Spleen (tissue), 11 donors: ENCODE results near the gene SESTD1. TPM values are rescaled to one million over a fixed set of nuclear protein-coding genes. Genes with fewer than 3 reads are reported as not detected.

Experiments used
- DNase-seq: peaks from one replicate; pipeline ENCODE4 v3.0.0-alpha.2; 2020
- H3K27ac ChIP-seq, 8 donors: fragments of 200-600 bp; sonication (generic) in 7 of 8; 1 replicate in 4 of 8; 2 replicates in 4 of 8; pipeline versions ENCODE4 v1.5.0 to v1.8.0; 2016 to 2021; ENCODE audit warnings: inconsistent platforms in 4 of 8, mild to moderate bottlenecking in 4 of 8, moderate library complexity in 1 of 8
- H3K27me3 ChIP-seq, 7 donors: fragments of 200-600 bp; sonication (generic) in 6 of 7; replicated peaks in 1 of 7; 1 replicate in 4 of 7; 2 replicates in 3 of 7; pipeline versions ENCODE4 v1.5.0 to v1.8.0; 2016 to 2021; ENCODE audit warnings: inconsistent platforms in 3 of 7, mild to moderate bottlenecking in 1 of 7
- H3K36me3 ChIP-seq, 6 donors: fragments of 200-600 bp; sonication (generic) in 5 of 6; 1 replicate in 4 of 6; 2 replicates in 2 of 6; pipeline versions ENCODE4 v1.5.0 to v1.8.0; 2016 to 2021; ENCODE audit warnings: inconsistent platforms in 2 of 6
- H3K4me1 ChIP-seq, 6 donors: fragments of 200-600 bp; sonication (generic) in 5 of 6; 1 replicate in 3 of 6; 2 replicates in 3 of 6; pipeline versions ENCODE4 v1.5.0 to v1.8.0; 2016 to 2021; ENCODE audit warnings: inconsistent platforms in 3 of 6
- H3K4me3 ChIP-seq, 8 donors: fragments of 200-600 bp; sonication (generic) in 7 of 8; 1 replicate in 4 of 8; 2 replicates in 4 of 8; pipeline versions ENCODE4 v1.5.0 to v1.8.0; 2016 to 2021; ENCODE audit warnings: inconsistent platforms in 4 of 8, mild to moderate bottlenecking in 4 of 8, moderate library complexity in 2 of 8
- H3K9me3 ChIP-seq, 8 donors: fragments of 200-600 bp; sonication (generic) in 7 of 8; 1 replicate in 4 of 8; 2 replicates in 4 of 8; pipeline versions ENCODE4 v1.5.0 to v1.8.0; 2016 to 2021; ENCODE audit warnings: inconsistent platforms in 4 of 8
- CTCF ChIP-seq, 11 experiments: fragments of 200-600 bp in 7 of 11; fragments of 450-650 bp in 4 of 11; sonication (generic) in 4 of 11; IDR thresholded peaks in 8 of 11; conservative IDR thresholded peaks in 3 of 11; 1 replicate in 7 of 11; 2 replicates in 4 of 11; pipeline versions ENCODE4 v1.4.0 to v1.8.0; 2016 to 2021; ENCODE audit warnings: antibody characterized with exemption in 11 of 11, inconsistent platforms in 4 of 11, mild to moderate bottlenecking in 1 of 11
- POLR2A ChIP-seq, 3 donors: fragments of 450-650 bp; IDR thresholded peaks; one replicate each; pipeline ENCODE4 v1.5.1; 2017; ENCODE audit warnings: antibody characterized with exemption in 3 of 3, mild to moderate bottlenecking in 1 of 3
- POLR2AphosphoS5 ChIP-seq, 3 donors: sonication (generic); formaldehyde crosslinking; IDR thresholded peaks; one replicate each; pipeline ENCODE4 v1.5.1; 2017; ENCODE audit warnings: antibody characterized with exemption in 3 of 3
- WGBS, 5 donors: extraction: QIAGEN DNeasy Blood & Tissue Kit in 3 of 5; methylation state at CpG; one replicate each; pipeline versions ENCODE4 v1.1.5 to v1.1.7; 2013 to 2018; 5-methylcytosine and 5-hydroxymethylcytosine counted together
- intact Hi-C: fragments of 100-400 bp; cut with DNase I; formaldehyde crosslinking; loops from one replicate; pipeline ENCODE4 v1.15.0; 2023; ENCODE audit warnings: low total_unique reads
- polyA plus RNA-seq, 3 donors: library from polyadenylated mRNA; stranded (reverse); fragments of 200-250 nt; gene quantifications; one replicate each; pipeline ENCODE4 v1.2.1, GENCODE V29; 2013
- total RNA-seq, 7 donors: library from RNA; depleted of rRNA in 3 of 7; stranded (reverse); fragments of >200 nt in 3 of 7; fragmentation: NEBNext Ultra II Directional in 4 of 7; extraction: Animal tissue kit (Norgen Biotek cat#: 25700) in 4 of 7; gene quantifications; one replicate each; pipeline versions ENCODE4 v1.1.0 to v1.2.1, GENCODE V29; 2016 to 2021
- donor health status: healthy with polysubstance abuse.
- donor health status: DM: no; HTN: no; CAD: no; lungs with moderate emphysema.
- donor health status: DM: no; HTN: no; CAD: no.
- donor health status: Bipolar disorder and iron deficiency.
- donor health status: healthy.
- donor health status: DM: no; HTN: no; CAD: no.
- donor health status: DM: yes; HTN: yes; CAD: no.

SESTD1 gene
- total and polyA plus RNA-seq, 10 donors, result 5.5 to 51.7 (median 24.1) TPM

- intact Hi-C loops, result loop anchor here (10.0 kb wide), 1 partner anchor 338 kb away; no protein-coding TSS in a partner anchor
- WGBS, 5 donors, result 83 to 98% (median 97%) methylated on average over 1 of the region's 1 CpG
These were observed 131.6 kb downstream of the SESTD1 start for GRCh38 chr2:179133016-179133415.

GRCh38 chr2:179132076-179132475 is 132.6 kb downstream of the SESTD1 start:
- Histone ChIP-seq H3K4me1 (no peaks in the 10 kb centered on the region), H3K36me3 (peaks cover 0 to 40% (median 0%) of the 10 kb centered on the region in 6 donors), H3K27me3 (no peaks in the 10 kb centered on the region), H3K9me3 (no peaks in the 10 kb centered on the region), H3K27ac (no peak overlapping the region), H3K4me3 (no peak overlapping the region)
- intact Hi-C loops, result loop anchor here (10.0 kb wide), 1 partner anchor 337 kb away; no protein-coding TSS in a partner anchor
- no peak for TF ChIP-seq CTCF (IDR thresholded peaks at IDR 0.05 in 8 of 11, conservative IDR thresholded peaks at IDR 0.05 in 3 of 11)
- TF ChIP-seq POLR2AphosphoS5 (IDR thresholded peaks at IDR 0.05), result no peak
- TF ChIP-seq POLR2A (IDR thresholded peaks at IDR 0.05), result no peak
- DNase-seq, result no peak
- WGBS, 5 donors, result 54 to 77% (median 64%) methylated on average over 2 of the region's 2 CpGs

More at GRCh38 chr2:179133016-179133415, 131.6 kb downstream of the SESTD1 start:
- DNase-seq, result no peak
- Histone ChIP-seq H3K4me1 (no peaks in the 10 kb centered on the region), H3K9me3 (no peaks in the 10 kb centered on the region), H3K36me3 (peaks cover 0 to 44% (median 0%) of the 10 kb centered on the region in 6 donors), H3K4me3 (no peak overlapping the region), H3K27me3 (no peaks in the 10 kb centered on the region), H3K27ac (no peak overlapping the region)
- no peak for TF ChIP-seq POLR2AphosphoS5 (IDR thresholded peaks at IDR 0.05)
- TF ChIP-seq POLR2A (IDR thresholded peaks at IDR 0.05), result no peak
- TF ChIP-seq CTCF (IDR thresholded peaks at IDR 0.05 in 8 of 11, conservative IDR thresholded peaks at IDR 0.05 in 3 of 11), result no peak

GRCh38 chr2:179130560-179130959 is 134.1 kb downstream of the SESTD1 start:
- Histone ChIP-seq H3K36me3 (peaks cover 0 to 31% (median 0%) of the 10 kb centered on the region in 6 donors), H3K27ac (no peak overlapping the region), H3K4me3 (no peak overlapping the region), H3K4me1 (no peaks in the 10 kb centered on the region), H3K27me3 (no peaks in the 10 kb centered on the region), H3K9me3 (no peaks in the 10 kb centered on the region)
- DNase-seq, result no peak
- intact Hi-C loops, result loop anchor here (10.0 kb wide), 1 partner anchor 336 kb away; no protein-coding TSS in a partner anchor
- TF ChIP-seq POLR2A (IDR thresholded peaks at IDR 0.05) (no peak), CTCF (IDR thresholded peaks at IDR 0.05 in 8 of 11, conservative IDR thresholded peaks at IDR 0.05 in 3 of 11) (no peak), POLR2AphosphoS5 (IDR thresholded peaks at IDR 0.05) (no peak)

GRCh38 chr2:179129574-179130238 is 134.9 kb downstream of the SESTD1 start:
- intact Hi-C loops, result loop anchor here (10.0 kb wide), 2 partner anchors 235 to 335 kb away; no protein-coding TSS in a partner anchor
- H3K9me3 ChIP-seq, result no peaks in the 10 kb centered on the region
- no peak overlapping the region for H3K4me3 ChIP-seq
- DNase-seq, result no peak
- H3K36me3 ChIP-seq, result peaks cover 0 to 26% (median 0%) of the 10 kb centered on the region in 6 donors
- no peaks in the 10 kb centered on the region for H3K27me3 ChIP-seq
- 74 to 85% (median 75%) methylated on average over 1 of the region's 1 CpG for WGBS, 5 donors
- no peak overlapping the region for H3K27ac ChIP-seq
- no peaks in the 10 kb centered on the region for H3K4me1 ChIP-seq
- TF ChIP-seq CTCF (IDR thresholded peaks at IDR 0.05 in 8 of 11, conservative IDR thresholded peaks at IDR 0.05 in 3 of 11), result peak in 9 of 11 experiments; percentile 15 to 53 (median 45)
- no peak for TF ChIP-seq POLR2A (IDR thresholded peaks at IDR 0.05)
